ENCODE results near the gene CYB561D1.

- TF ChIP-seq CTCF (IDR thresholded peaks at IDR 0.05) = no peak
- no peak for TF ChIP-seq POLR2A (IDR thresholded peaks at IDR 0.05)
- TF ChIP-seq POLR2AphosphoS5 (IDR thresholded peaks at IDR 0.05) = no peak
- TF ChIP-seq EP300 (IDR thresholded peaks at IDR 0.05; ENCODE audit: low read depth) = no peak
These were observed 25.0 kb upstream of the CYB561D1 start for GRCh38 chr1:109468903-109469302.
